ENCODE data around the gene GFRA4.

The GFRA4 gene

GRCh38 chr20:3663031-3663701, at the start of gene GFRA4:
GFRA4 (minus strand) TSS chr20:3663399; CDS start chr20:3663399, 0 bp downstream.
- no peak for DNase-seq (ENCODE audit: low read depth in 2 of 2)

- no peak for DNase-seq (ENCODE audit: low read depth in 2 of 2)
These were observed 49.2 kb upstream of the GFRA4 start, which contains the start of gene SIGLEC1 for GRCh38 chr20:3712279-3712873. SIGLEC1 (minus strand) TSS chr20:3712600; CDS start chr20:3707128, 5,472 bp downstream.

- DNase-seq (ENCODE audit: low read depth in 2 of 2), result no peak
These were observed 48.3 kb upstream of the GFRA4 start for GRCh38 chr20:3711484-3711941.

GRCh38 chr20:3710703-3711483, 47.7 kb upstream of the GFRA4 start:
- DNase-seq (ENCODE audit: low read depth in 2 of 2), result peak; percentile 43 to 66

GRCh38 chr20:3710011-3710466, 46.8 kb upstream of the GFRA4 start:
- no peak for DNase-seq (ENCODE audit: low read depth in 2 of 2)

- DNase-seq (ENCODE audit: low read depth in 2 of 2), result no peak
These were observed 44.3 kb upstream of the GFRA4 start for GRCh38 chr20:3707508-3707899.

GRCh38 chr20:3706774-3707507, 43.7 kb upstream of the GFRA4 start:
- no peak for DNase-seq (ENCODE audit: low read depth in 2 of 2)

- DNase-seq (ENCODE audit: low read depth in 2 of 2), result no peak
These were observed 43.0 kb upstream of the GFRA4 start for GRCh38 chr20:3705970-3706739.

GRCh38 chr20:3705491-3705969, 42.3 kb upstream of the GFRA4 start:
- DNase-seq (ENCODE audit: low read depth in 2 of 2), result no peak

- no peak for DNase-seq (ENCODE audit: low read depth in 2 of 2)
These were observed 40.9 kb upstream of the GFRA4 start for GRCh38 chr20:3704087-3704486.

- no peak for DNase-seq (ENCODE audit: low read depth in 2 of 2)
These were observed 39.6 kb upstream of the GFRA4 start for GRCh38 chr20:3702611-3703391.

GRCh38 chr20:3701061-3701998, 38.1 kb upstream of the GFRA4 start:
- no peak for DNase-seq (ENCODE audit: low read depth in 2 of 2)

- DNase-seq (ENCODE audit: low read depth in 2 of 2), result no peak
These were observed 35.8 kb upstream of the GFRA4 start for GRCh38 chr20:3699037-3699436.

GRCh38 chr20:3698591-3699001, 35.4 kb upstream of the GFRA4 start:
- no peak for DNase-seq (ENCODE audit: low read depth in 2 of 2)

GRCh38 chr20:3697588-3698305, 34.5 kb upstream of the GFRA4 start:
- no peak for DNase-seq (ENCODE audit: low read depth in 2 of 2)

GRCh38 chr20:3696745-3697587, 33.8 kb upstream of the GFRA4 start:
- DNase-seq (ENCODE audit: low read depth in 2 of 2), result no peak

GRCh38 chr20:3696200-3696599, 33.0 kb upstream of the GFRA4 start:
- no peak for DNase-seq (ENCODE audit: low read depth in 2 of 2)

Measured in stimulated activated CD4-positive, alpha-beta T cell treated with anti-CD3 and anti-CD28 coated beads, Interleukin-15, amount 100 ng/mL, for 48 hours (primary cell).